ENCODE data around the gene ATF7IP. TPM values are rescaled to one million over a fixed set of nuclear protein-coding genes. Genes with fewer than 3 reads are reported as not detected.

The ATF7IP gene
- polyA plus RNA-seq, 1 experiment, result 26.6 TPM

GRCh38 chr12:14510574-14510973, 145.1 kb downstream of the ATF7IP start:
- CTCF ChIA-PET, result no interaction called here
- no peak for TF ChIP-seq CTCF (IDR thresholded peaks at IDR 0.05; ENCODE audit: low read depth, low read length)

GRCh38 chr12:14514154-14514842, 148.8 kb downstream of the ATF7IP start:
- Histone ChIP-seq H3K27ac (ENCODE audit: low read depth, low read length) (no peak overlapping the region), H3K9me3 (ENCODE audit: control insufficient read depth, insufficient read depth, low read length) (no peaks in the 10 kb centered on the region), H3K27me3 (ENCODE audit: control insufficient read depth, insufficient read depth, low read length) (no peaks in the 10 kb centered on the region), H3K4me3 (ENCODE audit: low read depth, low read length) (no peak overlapping the region)
- no peak for DNase-seq (ENCODE audit: low read depth, low spot score)
- peak; percentile 36 for TF ChIP-seq CTCF (IDR thresholded peaks at IDR 0.05; ENCODE audit: low read depth, low read length)
- CTCF ChIA-PET, result interaction anchor here (0.6 to 1.9 kb wide), 3 partner anchors 10 to 1069 kb away, joined by 3 to 6 read pairs (median 3); no protein-coding TSS in a partner anchor
- POLR2A ChIA-PET, result no interaction called here

More at GRCh38 chr12:14510574-14510973, 145.1 kb downstream of the ATF7IP start:
- no peak for DNase-seq (ENCODE audit: low read depth, low spot score)
- Histone ChIP-seq H3K4me3 (ENCODE audit: low read depth, low read length) (no peak overlapping the region), H3K9me3 (ENCODE audit: control insufficient read depth, insufficient read depth, low read length) (no peaks in the 10 kb centered on the region), H3K27ac (ENCODE audit: low read depth, low read length) (no peak overlapping the region), H3K27me3 (ENCODE audit: control insufficient read depth, insufficient read depth, low read length) (no peaks in the 10 kb centered on the region)
- POLR2A ChIA-PET, result no interaction called here

- CTCF ChIA-PET, result interaction anchor here (0.6 to 1.9 kb wide), 2 partner anchors 277 to 1069 kb away, joined by 3 to 6 read pairs; no protein-coding TSS in a partner anchor
These were observed 149.5 kb downstream of the ATF7IP start for GRCh38 chr12:14514946-14515345.

GRCh38 chr12:14521822-14522221, 156.3 kb downstream of the ATF7IP start:
- no peaks in the 10 kb centered on the region for H3K27me3 ChIP-seq (ENCODE audit: control insufficient read depth, insufficient read depth, low read length)
- ChIA-PET POLR2A (no interaction called here), CTCF (no interaction called here)
- peaks cover 7% of the 10 kb centered on the region; the same call in 1 of the 2 replicates for H3K9me3 ChIP-seq (ENCODE audit: control insufficient read depth, insufficient read depth, low read length)
- no peak overlapping the region for H3K27ac ChIP-seq (ENCODE audit: low read depth, low read length)
- DNase-seq (ENCODE audit: low read depth, low spot score), result no peak
- no peak for TF ChIP-seq CTCF (IDR thresholded peaks at IDR 0.05; ENCODE audit: low read depth, low read length)
- H3K4me3 ChIP-seq (ENCODE audit: low read depth, low read length), result no peak overlapping the region

More at GRCh38 chr12:14514946-14515345, 149.5 kb downstream of the ATF7IP start:
- Histone ChIP-seq H3K9me3 (ENCODE audit: control insufficient read depth, insufficient read depth, low read length) (no peaks in the 10 kb centered on the region), H3K27me3 (ENCODE audit: control insufficient read depth, insufficient read depth, low read length) (no peaks in the 10 kb centered on the region), H3K27ac (ENCODE audit: low read depth, low read length) (no peak overlapping the region), H3K4me3 (ENCODE audit: low read depth, low read length) (no peak overlapping the region)
- no peak for DNase-seq (ENCODE audit: low read depth, low spot score)
- POLR2A ChIA-PET, result no interaction called here
- TF ChIP-seq CTCF (IDR thresholded peaks at IDR 0.05; ENCODE audit: low read depth, low read length), result no peak

GRCh38 chr12:14525964-14526363, 160.5 kb downstream of the ATF7IP start:
- CTCF ChIA-PET, result interaction anchor here (0.9 kb wide), 1 partner anchor 242 kb away, joined by 3 read pairs; no protein-coding TSS in a partner anchor
- POLR2A ChIA-PET, result no interaction called here
- no peak for DNase-seq (ENCODE audit: low read depth, low spot score)

More at GRCh38 chr12:14525964-14526363, 160.5 kb downstream of the ATF7IP start:
- Histone ChIP-seq H3K4me3 (ENCODE audit: low read depth, low read length) (no peak overlapping the region), H3K27me3 (ENCODE audit: control insufficient read depth, insufficient read depth, low read length) (no peaks in the 10 kb centered on the region), H3K9me3 (ENCODE audit: control insufficient read depth, insufficient read depth, low read length) (peaks cover 5% of the 10 kb centered on the region; the same call in 1 of the 2 replicates), H3K27ac (ENCODE audit: low read depth, low read length) (no peak overlapping the region)
- no peak for TF ChIP-seq CTCF (IDR thresholded peaks at IDR 0.05; ENCODE audit: low read depth, low read length)

Measured in AG04450 (cell line).